Posterior vena cava (tissue), 2 donors: ENCODE data around the gene RSPO1. TPM values are rescaled to one million over a fixed set of nuclear protein-coding genes. Genes with fewer than 3 reads are reported as not detected.

Experiments
- DNase-seq: peaks from one replicate; pipeline ENCODE4 v3.0.0-alpha.2; 2020; ENCODE audit warnings: low spot score
- intact Hi-C, 2 donors: fragments of 100-400 bp; cut with DNase I; formaldehyde crosslinking; loops; one replicate each; pipeline versions ENCODE4 v1.14.1 to v1.14.2; 2022 to 2023
- long read RNA-seq, 2 donors: library from polyadenylated mRNA; unstranded; transcript quantifications; one replicate each; pipeline ENCODE4 v2.0.0, GENCODE V29; 2020 to 2021
- total RNA-seq, 2 donors: library from RNA; stranded (reverse); fragmentation: NEBNext Ultra II Directional; extraction: Animal tissue kit (Norgen Biotek cat#: 25700); gene quantifications; one replicate each; pipeline ENCODE4 v1.2.1, GENCODE V29; 2021
- donor health status: DM: yes; HTN: yes; CAD: no.
- donor health status: DM: yes; HTN: yes; CAD: no.

RSPO1 gene
- total RNA-seq, result 1 to 10 TPM in 1 of 2 donors, under 1 TPM in 1; 0.60 to 1.2 TPM
- long read RNA-seq, donor 1, partial matches to known transcripts, result 1 of 1 reads
- long read RNA-seq, donor 1, other reads (novel, unspliced or antisense), result 0 of 1 reads
- long read RNA-seq, donor 2, partial matches to known transcripts, result 0 of 1 reads
- long read RNA-seq, donor 2, other reads (novel, unspliced or antisense), result 0 of 1 reads

GRCh38 chr1:37634244-37634991 lies at the start of gene RSPO1:
RSPO1 (minus strand) TSS chr1:37634892; CDS start chr1:37629661, 5,231 bp downstream.
- intact Hi-C loops, result no loop called here
- DNase-seq, result peak; percentile 80

- DNase-seq, result peak; percentile 66
- intact Hi-C loops, result loop anchor here (5.0 to 10.0 kb wide), 3 partner anchors 79 to 232 kb away; no protein-coding TSS in a partner anchor
Observed at GRCh38 chr1:37684182-37684581, 49.5 kb upstream of the RSPO1 start.

GRCh38 chr1:37682334-37682987 lies 47.8 kb upstream of the RSPO1 start:
- intact Hi-C loops, result loop anchor here (5.0 to 10.0 kb wide), 3 partner anchors 78 to 230 kb away; no protein-coding TSS in a partner anchor
- peak; percentile 87 for DNase-seq

- DNase-seq, result no peak
- intact Hi-C loops, result loop anchor here (5.0 to 10.0 kb wide), 3 partner anchors 76 to 229 kb away; no protein-coding TSS in a partner anchor
Observed at GRCh38 chr1:37680933-37681332, 46.2 kb upstream of the RSPO1 start.

GRCh38 chr1:37677808-37678207 lies 43.1 kb upstream of the RSPO1 start:
- intact Hi-C loops, result loop anchor here in 1 of 2 donors (5.0 kb wide), 1 partner anchor 66 kb away; no protein-coding TSS in a partner anchor
- peak; percentile 17 for DNase-seq

- DNase-seq, result peak; percentile 36
- intact Hi-C loops, result loop anchor here in 1 of 2 donors (5.0 kb wide), 1 partner anchor 65 kb away; no protein-coding TSS in a partner anchor
Observed at GRCh38 chr1:37677143-37677439, 42.4 kb upstream of the RSPO1 start.

- intact Hi-C loops, result loop anchor here in 1 of 2 donors (5.0 kb wide), 1 partner anchor 64 kb away; no protein-coding TSS in a partner anchor
- DNase-seq, result peak; percentile 45
Observed at GRCh38 chr1:37676281-37677142, 41.8 kb upstream of the RSPO1 start.

GRCh38 chr1:37673920-37674319 lies 39.2 kb upstream of the RSPO1 start:
- peak; percentile 72 for DNase-seq
- intact Hi-C loops, result loop anchor here in 1 of 2 donors (5.0 kb wide), 1 partner anchor 1363 kb away; no protein-coding TSS in a partner anchor

- intact Hi-C loops, result loop anchor here in 1 of 2 donors (5.0 kb wide), 1 partner anchor 1365 kb away; no protein-coding TSS in a partner anchor
Observed at GRCh38 chr1:37672136-37672870, 37.6 kb upstream of the RSPO1 start.

GRCh38 chr1:37671261-37671660 lies 36.6 kb upstream of the RSPO1 start:
- DNase-seq, result no peak
- intact Hi-C loops, result loop anchor here in 1 of 2 donors (5.0 kb wide), 1 partner anchor 1366 kb away; no protein-coding TSS in a partner anchor

More at GRCh38 chr1:37672136-37672870, 37.6 kb upstream of the RSPO1 start:
- peak; percentile 42 for DNase-seq

- intact Hi-C loops, result loop anchor here in 1 of 2 donors (5.0 kb wide), 1 partner anchor 1367 kb away; no protein-coding TSS in a partner anchor
- DNase-seq, result peak; percentile 6
Observed at GRCh38 chr1:37670133-37670532, 35.4 kb upstream of the RSPO1 start.

GRCh38 chr1:37667023-37667671 lies 32.5 kb upstream of the RSPO1 start:
- peak; percentile 62 for DNase-seq

GRCh38 chr1:37666241-37666867 lies 31.7 kb upstream of the RSPO1 start:
- DNase-seq, result peak; percentile 28
- intact Hi-C loops, result loop anchor here in 1 of 2 donors (1.0 to 10.0 kb wide), 2 partner anchors 40 to 1078 kb away; no protein-coding TSS in a partner anchor

More at GRCh38 chr1:37667023-37667671, 32.5 kb upstream of the RSPO1 start:
- intact Hi-C loops, result loop anchor here in 1 of 2 donors (10.0 kb wide), 1 partner anchor 1078 kb away; no protein-coding TSS in a partner anchor

- DNase-seq, result peak; percentile 67
- intact Hi-C loops, result loop anchor here in 1 of 2 donors (10.0 kb wide), 1 partner anchor 1081 kb away; no protein-coding TSS in a partner anchor
Observed at GRCh38 chr1:37663426-37664000, 28.8 kb upstream of the RSPO1 start.

- DNase-seq, result peak; percentile 66
- intact Hi-C loops, result loop anchor here in 1 of 2 donors (10.0 kb wide), 1 partner anchor 1083 kb away; no protein-coding TSS in a partner anchor
Observed at GRCh38 chr1:37662031-37662755, 27.5 kb upstream of the RSPO1 start.
